GM19035 (cell line): ENCODE data around the gene NKAIN4.

Experiments
- ATAC-seq: cut with Tn5 transposase; IDR thresholded peaks from one replicate; pipeline ENCODE4 v1.9.1; 2021; ENCODE audit not compliant: unreplicated experiment

The NKAIN4 gene

GRCh38 chr20:63220696-63221399 lies 33.4 kb downstream of the NKAIN4 start:
- no peak for ATAC-seq

- no peak for ATAC-seq
These were observed 34.3 kb downstream of the NKAIN4 start for GRCh38 chr20:63219866-63220521.

GRCh38 chr20:63219447-63219821 lies 34.8 kb downstream of the NKAIN4 start:
- no peak for ATAC-seq

GRCh38 chr20:63218701-63219446 lies 35.4 kb downstream of the NKAIN4 start:
- ATAC-seq = no peak

GRCh38 chr20:63217706-63218105 lies 36.6 kb downstream of the NKAIN4 start:
- ATAC-seq = no peak

GRCh38 chr20:63216849-63217471 lies 37.3 kb downstream of the NKAIN4 start:
- ATAC-seq = no peak

GRCh38 chr20:63216041-63216848 lies 38.0 kb downstream of the NKAIN4 start, which contains the start of gene YTHDF1:
Gene YTHDF1 (minus strand): TSS chr20:63216131. CDS start chr20:63215892, 239 bp downstream.
- ATAC-seq = peak; percentile 84

- ATAC-seq = peak; percentile 21
These were observed 38.9 kb downstream of the NKAIN4 start for GRCh38 chr20:63215101-63216040.

- ATAC-seq = no peak
These were observed 39.7 kb downstream of the NKAIN4 start for GRCh38 chr20:63214514-63214913.

- ATAC-seq = no peak
These were observed 41.5 kb downstream of the NKAIN4 start for GRCh38 chr20:63212792-63213191.

- no peak for ATAC-seq
These were observed 41.9 kb downstream of the NKAIN4 start for GRCh38 chr20:63212393-63212730.

GRCh38 chr20:63210011-63210605 lies 44.2 kb downstream of the NKAIN4 start:
- no peak for ATAC-seq

- ATAC-seq = no peak
These were observed 45.8 kb downstream of the NKAIN4 start for GRCh38 chr20:63208346-63208909.

- no peak for ATAC-seq
These were observed 47.4 kb downstream of the NKAIN4 start for GRCh38 chr20:63206878-63207277.

- ATAC-seq = no peak
These were observed 48.4 kb downstream of the NKAIN4 start for GRCh38 chr20:63205896-63206295.

GRCh38 chr20:63204362-63204761 lies 49.9 kb downstream of the NKAIN4 start:
- no peak for ATAC-seq

- no peak for ATAC-seq
These were observed 51.3 kb downstream of the NKAIN4 start for GRCh38 chr20:63202811-63203526.

GRCh38 chr20:63202021-63202420 lies 52.2 kb downstream of the NKAIN4 start:
- no peak for ATAC-seq
